ENCODE results near the gene CFAP20DC. TPM values are rescaled to one million over a fixed set of nuclear protein-coding genes. Genes with fewer than 3 reads are reported as not detected.
"Not testable (repeated sequence)": the region's sequence is repeated elsewhere in the genome, so short reads cannot be mapped to it uniquely, and the experiment has no call there.

Gene CFAP20DC
- total RNA-seq, 2 experiments from 2014 or later: 1.0 to 1.8 TPM

DNA sequence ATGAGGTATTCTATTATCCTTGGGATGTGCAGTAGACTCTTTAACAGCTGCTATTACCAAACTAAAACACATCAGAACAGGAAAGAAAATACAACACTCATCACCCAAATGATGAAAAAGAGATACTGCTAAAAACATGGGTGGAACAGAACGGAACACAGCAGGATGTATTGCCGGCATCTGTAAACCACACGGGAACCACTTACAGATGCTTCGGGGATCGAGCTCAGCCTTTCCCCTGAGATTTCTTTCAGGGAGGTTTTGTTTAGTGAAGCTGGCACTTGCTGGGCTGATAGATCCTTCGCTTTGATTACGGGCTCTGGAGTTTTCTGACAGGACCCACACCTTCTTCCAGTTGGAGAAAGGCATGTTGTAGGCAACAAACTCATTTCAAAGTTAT is 201.0 kb downstream of the CFAP20DC start:
- no peak overlapping the region for H2AFZ ChIP-seq (ENCODE audit: low read length)
- ChIA-PET POLR2A (no interaction called here), CTCF (ENCODE audit: unreplicated experiment) (no interaction called here)
- H3K79me2 ChIP-seq (ENCODE audit: insufficient read depth, low read depth, low read length): no peaks in the 10 kb centered on the region
- no peaks in the 10 kb centered on the region for H3K36me3 ChIP-seq (ENCODE audit: insufficient read depth, low read length)
- no TSS peak for BruUV-seq (replicated peaks)
- no peaks in the 10 kb centered on the region for H3K4me1 ChIP-seq (ENCODE audit: insufficient read depth, low read length, poor library complexity, severe bottlenecking)
- intact Hi-C loops (cut with micrococcal nuclease; ENCODE audit: unreplicated experiment): no loop called here
- no peak for DNase-seq (ENCODE audit: low spot score)
- H3K9me3 ChIP-seq (ENCODE audit: low read length): no peaks in the 10 kb centered on the region
- H3K4me2 ChIP-seq (ENCODE audit: low read length): no peak overlapping the region
- no peaks in the 10 kb centered on the region for H4K20me1 ChIP-seq (ENCODE audit: insufficient read depth, low read length)
- H3K27ac ChIP-seq (ENCODE audit: low read depth, low read length, poor library complexity, severe bottlenecking): no peak overlapping the region
- TF ChIP-seq, protein P1, sequence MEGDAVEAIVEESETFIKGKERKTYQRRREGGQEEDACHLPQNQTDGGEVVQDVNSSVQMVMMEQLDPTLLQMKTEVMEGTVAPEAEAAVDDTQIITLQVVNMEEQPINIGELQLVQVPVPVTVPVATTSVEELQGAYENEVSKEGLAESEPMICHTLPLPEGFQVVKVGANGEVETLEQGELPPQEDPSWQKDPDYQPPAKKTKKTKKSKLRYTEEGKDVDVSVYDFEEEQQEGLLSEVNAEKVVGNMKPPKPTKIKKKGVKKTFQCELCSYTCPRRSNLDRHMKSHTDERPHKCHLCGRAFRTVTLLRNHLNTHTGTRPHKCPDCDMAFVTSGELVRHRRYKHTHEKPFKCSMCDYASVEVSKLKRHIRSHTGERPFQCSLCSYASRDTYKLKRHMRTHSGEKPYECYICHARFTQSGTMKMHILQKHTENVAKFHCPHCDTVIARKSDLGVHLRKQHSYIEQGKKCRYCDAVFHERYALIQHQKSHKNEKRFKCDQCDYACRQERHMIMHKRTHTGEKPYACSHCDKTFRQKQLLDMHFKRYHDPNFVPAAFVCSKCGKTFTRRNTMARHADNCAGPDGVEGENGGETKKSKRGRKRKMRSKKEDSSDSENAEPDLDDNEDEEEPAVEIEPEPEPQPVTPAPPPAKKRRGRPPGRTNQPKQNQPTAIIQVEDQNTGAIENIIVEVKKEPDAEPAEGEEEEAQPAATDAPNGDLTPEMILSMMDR (conservative IDR thresholded peaks at IDR 0.05; ENCODE audit: low read length): no peak
- no peak for TF ChIP-seq EZH2phosphoT487 (IDR thresholded peaks at IDR 0.05; ENCODE audit: borderline replicate concordance, low read depth, low read length)
- H3K4me3 ChIP-seq (ENCODE audit: low read depth, low read length, poor library complexity, severe bottlenecking): no peak overlapping the region
- H3K9me2 ChIP-seq (ENCODE audit: insufficient read depth, low read length): no peaks in the 10 kb centered on the region

DNA sequence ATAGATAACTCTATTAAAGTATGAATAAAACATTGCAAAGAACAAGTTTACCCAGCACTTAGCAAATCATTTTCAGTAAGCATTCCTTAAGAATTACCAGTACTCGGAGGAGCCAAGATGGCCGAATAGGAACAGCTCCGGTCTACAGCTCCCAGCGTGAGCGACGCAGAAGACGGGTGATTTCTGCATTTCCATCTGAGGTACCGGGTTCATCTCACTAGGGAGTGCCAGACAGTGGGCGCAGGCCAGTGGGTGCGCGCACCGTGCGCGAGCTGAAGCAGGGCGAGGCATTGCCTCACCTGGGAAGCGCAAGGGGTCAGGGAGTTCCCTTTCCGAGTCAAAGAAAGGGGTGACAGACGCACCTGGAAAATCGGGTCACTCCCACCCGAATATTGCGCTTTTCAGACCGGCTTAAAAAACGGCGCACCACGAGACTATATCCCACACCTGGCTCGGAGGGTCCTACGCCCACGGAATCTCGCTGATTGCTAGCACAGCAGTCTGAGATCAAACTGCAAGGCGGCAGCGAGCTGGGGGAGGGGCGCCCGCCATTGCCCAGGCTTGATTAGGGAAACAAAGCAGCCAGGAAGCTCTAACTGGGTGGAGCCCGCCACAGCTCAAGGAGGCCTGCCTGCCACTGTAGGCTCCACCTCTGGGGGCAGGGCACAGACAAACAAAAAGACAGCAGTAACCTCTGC is 207.6 kb downstream of the CFAP20DC start:
- H3K79me2 ChIP-seq (ENCODE audit: insufficient read depth, low read depth, low read length); H3K9me2 ChIP-seq (ENCODE audit: insufficient read depth, low read length); intact Hi-C loops (cut with micrococcal nuclease; ENCODE audit: unreplicated experiment); H3K27ac ChIP-seq (ENCODE audit: low read depth, low read length, poor library complexity, severe bottlenecking); H4K20me1 ChIP-seq (ENCODE audit: insufficient read depth, low read length); H2AFZ ChIP-seq (ENCODE audit: low read length); H3K4me3 ChIP-seq (ENCODE audit: low read depth, low read length, poor library complexity, severe bottlenecking); H3K9me3 ChIP-seq (ENCODE audit: low read length); BruUV-seq (replicated peaks); H3K4me2 ChIP-seq (ENCODE audit: low read length); H3K4me1 ChIP-seq (ENCODE audit: insufficient read depth, low read length, poor library complexity, severe bottlenecking); DNase-seq (ENCODE audit: low spot score); POLR2A ChIA-PET; H3K36me3 ChIP-seq (ENCODE audit: insufficient read depth, low read length); CTCF ChIA-PET (ENCODE audit: unreplicated experiment): not testable (repeated sequence)

DNA sequence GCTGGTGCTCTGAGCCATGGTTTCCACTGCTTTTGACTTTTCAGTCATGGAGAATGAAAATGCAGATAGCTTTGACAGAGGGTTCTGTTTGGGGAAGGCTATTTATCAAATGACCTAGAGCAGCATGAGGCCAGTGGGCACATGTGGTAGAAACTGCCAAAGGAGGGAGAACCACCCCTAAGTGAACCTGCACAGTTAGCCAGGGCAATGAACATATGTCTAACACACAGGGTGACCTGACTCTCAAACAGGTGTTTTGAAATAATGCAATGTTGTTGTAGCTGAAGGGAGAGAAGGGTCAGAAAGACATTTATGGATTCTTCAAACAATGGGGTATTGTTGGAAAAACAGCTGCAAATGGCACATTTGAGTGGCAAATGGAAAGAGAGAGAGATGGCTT is 208.9 kb downstream of the CFAP20DC start:
- no peak for TF ChIP-seq EZH2phosphoT487 (IDR thresholded peaks at IDR 0.05; ENCODE audit: borderline replicate concordance, low read depth, low read length)
- TF ChIP-seq, protein P1 (conservative IDR thresholded peaks at IDR 0.05; ENCODE audit: low read length): no peak
- H3K9me3 ChIP-seq (ENCODE audit: low read length): no peaks in the 10 kb centered on the region
- no peaks in the 10 kb centered on the region for H4K20me1 ChIP-seq (ENCODE audit: insufficient read depth, low read length)
- no peaks in the 10 kb centered on the region for H3K79me2 ChIP-seq (ENCODE audit: insufficient read depth, low read depth, low read length)
- no peaks in the 10 kb centered on the region for H3K36me3 ChIP-seq (ENCODE audit: insufficient read depth, low read length)
- intact Hi-C loops (cut with micrococcal nuclease; ENCODE audit: unreplicated experiment): no loop called here
- POLR2A ChIA-PET: no interaction called here
- H3K9me2 ChIP-seq (ENCODE audit: insufficient read depth, low read length): no peaks in the 10 kb centered on the region
- no peak overlapping the region for H3K27ac ChIP-seq (ENCODE audit: low read depth, low read length, poor library complexity, severe bottlenecking)
- no peak overlapping the region for H3K4me3 ChIP-seq (ENCODE audit: low read depth, low read length, poor library complexity, severe bottlenecking)
- CTCF ChIA-PET (ENCODE audit: unreplicated experiment): no interaction called here
- DNase-seq (ENCODE audit: low spot score): no peak
- H2AFZ ChIP-seq (ENCODE audit: low read length): no peak overlapping the region
- no peak overlapping the region for H3K4me2 ChIP-seq (ENCODE audit: low read length)
- no peaks in the 10 kb centered on the region for H3K4me1 ChIP-seq (ENCODE audit: insufficient read depth, low read length, poor library complexity, severe bottlenecking)
- no TSS peak for BruUV-seq (replicated peaks)
